GM12874 (cell line): Measurements from ENCODE around the gene RAD17.

Experiments used
- CTCF ChIP-seq: IDR thresholded peaks from 2 replicates; pipeline ENCODE4 v1.5.1; 2011; ENCODE audit warnings: low read depth, mild to moderate bottlenecking, control low read depth, low read length, moderate library complexity; ENCODE audit not compliant: insufficient read depth

The RAD17 gene

GRCh38 chr5:69414885-69415583 lies 45.4 kb downstream of the RAD17 start, which contains the start of gene MARVELD2:
MARVELD2 (plus strand) TSS chr5:69415116; CDS start chr5:69419386, 4,270 bp downstream.
- peak; percentile 45 for TF ChIP-seq CTCF

GRCh38 chr5:69415584-69415958 lies 46.0 kb downstream of the RAD17 start:
- TF ChIP-seq CTCF = no peak

- TF ChIP-seq CTCF = no peak
Measured at GRCh38 chr5:69416180-69416579, 46.6 kb downstream of the RAD17 start.

- TF ChIP-seq CTCF = no peak
Measured at GRCh38 chr5:69416699-69417098, 47.1 kb downstream of the RAD17 start.

GRCh38 chr5:69418554-69418953 lies 48.9 kb downstream of the RAD17 start:
- no peak for TF ChIP-seq CTCF

- TF ChIP-seq CTCF = no peak
Measured at GRCh38 chr5:69431424-69432303, 62.0 kb downstream of the RAD17 start.

GRCh38 chr5:69432412-69433206 lies 63.0 kb downstream of the RAD17 start:
- TF ChIP-seq CTCF = no peak
